Measurements from ENCODE around the gene SUPV3L1.

The SUPV3L1 gene

DNA sequence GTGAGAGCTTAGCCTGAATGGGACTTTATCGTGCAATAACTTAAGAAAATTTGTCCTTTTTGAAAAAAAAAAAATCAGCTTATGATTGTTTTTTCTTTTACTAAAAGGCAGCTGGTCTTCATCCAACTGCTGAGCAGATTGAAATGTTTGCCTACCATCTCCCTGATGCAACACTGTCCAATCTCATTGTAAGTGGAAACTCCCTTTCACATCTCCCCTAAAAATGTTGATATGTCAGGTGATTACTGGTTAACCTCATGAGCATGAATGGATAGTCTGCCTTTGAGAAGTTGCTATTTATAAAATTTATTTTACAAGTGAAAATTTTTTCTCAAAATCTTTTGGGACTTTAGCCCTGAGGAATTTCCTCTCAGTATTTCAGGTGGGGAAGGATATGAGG lies 22.3 kb downstream of the SUPV3L1 start:
- no peak for DNase-seq (ENCODE audit: low spot score)

DNA sequence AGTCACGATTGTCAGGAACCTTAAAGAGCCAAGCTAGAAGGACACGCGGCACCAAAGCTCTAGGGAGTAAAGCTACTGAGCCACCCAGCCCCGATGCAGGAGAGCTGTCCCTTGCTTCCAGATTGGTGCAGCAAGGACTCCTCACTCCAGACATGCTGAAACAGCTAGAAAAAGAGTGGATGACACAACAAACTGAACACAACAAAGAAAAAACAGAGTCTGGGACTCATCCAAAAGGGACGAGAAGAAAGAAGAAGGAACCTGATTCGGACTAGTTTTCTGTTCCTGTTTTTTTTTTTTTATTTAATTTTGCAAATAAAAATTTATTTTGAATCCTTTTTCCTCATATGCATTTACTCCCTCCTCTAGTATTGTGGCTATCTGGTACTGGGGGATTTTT lies 28.7 kb downstream of the SUPV3L1 start:
- no peak for DNase-seq (ENCODE audit: low spot score)

DNA sequence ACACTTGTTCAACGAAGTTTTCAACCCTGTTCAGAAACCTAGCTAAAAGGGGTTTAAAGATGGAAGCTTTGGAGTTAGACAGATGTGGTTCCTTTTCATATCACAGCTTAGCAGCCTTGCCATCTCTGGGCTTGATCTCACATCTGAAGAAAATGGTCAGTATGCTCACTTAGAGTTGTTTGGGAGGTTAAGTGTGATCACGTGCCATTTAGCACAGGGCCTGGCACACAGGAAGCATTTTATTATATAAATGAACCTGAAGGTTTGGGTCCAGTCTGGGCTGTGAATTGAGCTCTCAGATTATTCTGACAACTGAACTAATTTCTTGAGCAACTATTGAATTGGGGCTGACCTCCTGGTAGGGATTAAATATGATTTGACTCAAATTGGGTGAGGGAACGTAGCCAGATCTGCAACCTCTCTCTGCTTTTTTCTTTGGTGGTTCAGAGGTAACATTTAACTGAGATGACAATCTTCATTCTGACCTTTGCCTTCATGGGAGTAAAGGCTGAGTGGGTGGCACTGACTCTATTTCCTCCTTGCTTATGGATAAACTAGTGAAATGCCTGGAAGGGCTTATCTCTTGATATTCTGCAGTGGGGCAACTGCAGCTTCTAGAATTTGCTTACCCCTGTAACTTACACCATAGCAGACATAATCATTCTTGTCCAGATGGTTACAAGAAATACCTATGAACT lies 29.9 kb downstream of the SUPV3L1 start:
- no peak for DNase-seq (ENCODE audit: low spot score)

DNA sequence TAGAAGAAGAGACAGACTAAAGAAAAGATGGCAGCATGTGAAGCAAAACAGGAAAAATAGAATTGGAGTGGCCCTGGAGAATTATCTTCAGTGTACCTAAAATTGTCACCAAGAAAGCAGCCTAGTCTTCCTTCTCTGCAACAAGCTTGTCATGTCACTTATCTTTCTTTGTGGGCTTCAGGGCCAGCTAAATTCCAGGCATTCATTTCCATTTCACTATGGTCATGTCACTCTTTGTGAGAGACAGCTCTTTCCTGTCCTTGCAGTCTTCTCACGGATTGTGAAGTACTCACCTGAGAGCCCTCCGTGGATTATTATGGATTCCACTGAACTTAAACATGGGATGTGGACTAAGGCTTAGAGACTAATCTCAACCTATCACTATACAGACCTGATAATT lies 31.1 kb downstream of the SUPV3L1 start:
- DNase-seq (ENCODE audit: low spot score) = no peak

DNA sequence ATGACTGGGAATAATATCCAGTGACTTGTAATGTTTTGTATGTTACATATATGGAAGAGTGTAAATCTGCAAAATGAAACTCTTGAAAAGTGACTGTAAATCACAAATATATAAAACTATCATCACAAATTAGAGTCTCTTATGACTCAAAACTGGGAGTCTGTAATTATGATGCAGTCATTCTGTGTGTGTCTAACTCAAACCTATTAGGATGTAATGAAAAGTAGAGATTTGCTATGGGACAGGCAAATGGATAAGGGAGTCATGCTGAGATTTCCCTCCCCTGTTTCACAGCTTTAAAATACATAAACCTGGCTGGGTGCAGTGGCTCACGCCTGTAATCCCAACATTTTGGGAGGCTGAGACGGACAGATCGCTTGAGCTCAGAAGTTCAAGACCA lies 31.5 kb downstream of the SUPV3L1 start:
- DNase-seq (ENCODE audit: low spot score) = no peak

DNA sequence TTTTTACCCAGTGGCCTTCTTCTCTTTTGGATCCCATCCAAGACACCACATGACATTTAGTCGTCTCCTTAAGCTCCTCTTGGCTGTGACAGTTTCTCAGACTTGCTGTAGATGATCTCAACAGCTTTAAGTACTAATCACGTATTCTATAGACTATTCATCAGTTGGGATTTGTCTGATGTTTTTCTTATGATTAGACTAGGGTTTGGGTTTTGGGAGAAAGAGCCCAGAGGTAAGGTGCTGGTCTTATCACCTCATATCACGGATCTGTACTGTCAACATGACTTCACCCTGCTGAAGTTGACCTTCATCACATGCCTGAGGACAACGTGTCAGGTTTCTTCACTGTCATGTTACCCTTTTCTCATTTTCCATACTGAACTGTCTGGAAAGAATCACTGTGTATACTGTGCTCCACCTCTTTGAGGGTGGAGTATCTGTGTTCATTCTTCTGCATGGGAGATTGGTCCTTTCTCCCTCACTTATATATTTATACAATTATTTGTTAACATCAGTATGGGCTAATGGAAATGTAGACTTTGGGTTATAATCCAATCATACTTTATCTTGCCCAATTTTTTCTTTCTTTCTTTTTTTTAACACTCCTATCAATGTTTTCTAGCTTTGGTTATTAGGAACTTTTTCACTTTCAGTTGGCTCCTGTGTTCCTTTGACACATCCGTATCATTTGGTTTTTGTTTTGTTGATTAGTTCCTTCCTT lies 33.7 kb downstream of the SUPV3L1 start:
- no peak for DNase-seq (ENCODE audit: low spot score)

DNA sequence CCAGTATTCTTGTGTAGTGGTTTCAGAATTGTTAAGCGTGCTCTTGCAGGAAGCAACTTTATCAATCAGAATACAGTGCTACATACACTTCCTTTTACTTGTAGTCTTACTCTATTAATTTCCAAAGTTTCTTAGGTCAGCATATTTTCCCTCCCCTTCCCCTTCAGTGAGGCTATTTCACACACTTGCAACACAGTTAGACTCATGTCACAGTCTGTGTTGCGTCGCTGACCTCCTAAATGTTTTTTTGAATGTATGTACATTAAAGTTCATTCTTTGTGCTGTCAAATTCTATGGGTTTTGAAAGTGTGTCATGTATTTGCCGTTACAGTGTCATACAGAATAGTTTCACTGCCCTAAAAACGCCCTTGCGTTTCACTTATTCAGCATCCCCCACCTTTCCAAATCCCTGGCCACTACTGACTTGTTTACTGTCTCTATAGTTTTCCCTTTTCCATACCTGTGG lies 34.7 kb downstream of the SUPV3L1 start:
- no peak for DNase-seq (ENCODE audit: low spot score)

DNA sequence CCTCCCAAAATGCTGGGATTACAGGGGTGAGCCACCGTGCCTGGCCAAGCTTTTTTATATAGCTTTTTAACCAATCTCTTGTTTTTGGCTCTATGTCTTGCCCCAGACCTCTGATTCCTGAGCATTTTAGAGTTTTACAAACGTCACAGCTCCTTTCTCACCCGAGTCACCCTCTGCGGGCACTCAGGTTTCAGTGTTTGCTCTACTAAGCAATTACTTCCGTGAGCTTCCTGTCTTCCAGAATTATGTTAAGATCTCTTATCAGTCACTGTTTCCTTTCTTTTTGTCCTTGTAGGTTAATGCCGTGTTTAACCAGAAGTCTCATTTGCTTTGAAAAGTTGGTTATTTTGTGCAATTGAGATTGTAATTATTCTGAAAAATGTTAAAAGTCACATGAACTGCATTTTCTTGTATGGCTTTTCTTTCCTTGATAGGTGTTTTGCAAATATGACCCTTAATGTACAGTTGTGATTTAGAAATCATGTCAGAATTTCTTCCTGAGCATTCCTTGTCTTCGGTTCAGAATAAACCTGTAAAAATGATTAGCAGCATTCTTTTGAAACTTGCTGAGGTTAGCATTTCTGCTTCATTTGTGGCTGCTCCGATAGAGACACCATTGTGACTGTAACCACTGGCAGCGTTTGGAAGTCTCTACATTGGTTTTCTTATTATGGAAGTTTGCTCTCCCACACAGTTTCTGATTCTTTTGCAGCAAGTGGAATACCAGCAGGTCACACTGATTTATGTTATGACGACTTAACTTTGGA lies 35.6 kb downstream of the SUPV3L1 start:
- DNase-seq (ENCODE audit: low spot score) = no peak

DNA sequence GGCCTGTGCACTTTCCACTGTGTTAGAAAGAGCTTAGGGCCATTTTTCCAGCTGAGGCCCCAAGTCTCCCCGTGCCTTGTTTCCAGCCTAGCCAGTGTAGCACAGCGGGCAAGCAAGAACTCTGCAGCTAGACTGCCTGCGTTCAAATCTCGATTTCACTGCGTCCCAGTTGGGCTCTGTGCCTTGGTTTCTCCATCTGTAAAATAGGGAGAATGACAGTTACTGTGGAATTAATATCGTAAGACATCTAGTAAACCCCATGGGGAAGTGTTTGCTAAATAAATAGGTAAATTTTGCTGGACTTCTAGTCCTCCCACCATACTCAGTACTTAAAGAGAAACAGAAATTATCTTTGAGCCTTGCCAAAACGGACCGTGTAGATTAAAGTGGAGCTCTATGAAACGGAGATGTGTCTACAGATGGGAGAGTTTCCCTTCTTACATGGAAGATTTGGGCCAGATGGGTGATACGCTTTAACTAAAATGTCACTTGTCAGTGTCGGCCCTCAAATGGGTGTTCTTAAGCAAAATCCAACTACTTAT lies 36.6 kb downstream of the SUPV3L1 start:
- no peak for DNase-seq (ENCODE audit: low spot score)

DNA sequence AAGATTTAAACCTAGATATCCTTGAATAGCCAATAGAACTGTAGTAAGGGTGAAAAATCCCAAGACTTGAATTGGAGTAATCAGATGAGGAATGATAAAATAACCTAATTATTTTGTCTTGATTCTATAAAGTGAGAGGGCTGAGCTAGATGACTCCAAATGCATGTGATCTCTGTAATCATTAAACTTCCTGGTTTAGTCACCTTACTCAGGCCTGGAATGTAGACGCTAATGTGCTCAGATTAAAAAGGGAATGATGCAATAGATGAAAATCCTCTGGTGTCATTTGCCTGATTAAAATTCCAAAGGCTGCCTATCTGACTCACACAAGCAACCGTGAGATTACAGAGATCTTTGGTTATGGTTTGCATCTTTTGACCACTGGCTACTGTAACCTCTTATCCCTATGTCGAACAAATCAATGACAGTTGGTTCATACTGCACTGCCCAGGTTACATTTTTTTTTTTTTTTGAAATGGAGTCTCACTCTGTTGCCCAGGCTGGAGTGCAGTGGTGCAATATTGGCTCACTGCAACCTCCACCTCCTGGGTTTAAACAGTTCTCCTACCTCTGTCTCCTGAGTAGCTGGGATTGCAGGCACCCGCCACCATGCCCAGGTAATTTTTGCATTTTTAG lies 37.2 kb downstream of the SUPV3L1 start:
- DNase-seq (ENCODE audit: low spot score) = no peak

DNA sequence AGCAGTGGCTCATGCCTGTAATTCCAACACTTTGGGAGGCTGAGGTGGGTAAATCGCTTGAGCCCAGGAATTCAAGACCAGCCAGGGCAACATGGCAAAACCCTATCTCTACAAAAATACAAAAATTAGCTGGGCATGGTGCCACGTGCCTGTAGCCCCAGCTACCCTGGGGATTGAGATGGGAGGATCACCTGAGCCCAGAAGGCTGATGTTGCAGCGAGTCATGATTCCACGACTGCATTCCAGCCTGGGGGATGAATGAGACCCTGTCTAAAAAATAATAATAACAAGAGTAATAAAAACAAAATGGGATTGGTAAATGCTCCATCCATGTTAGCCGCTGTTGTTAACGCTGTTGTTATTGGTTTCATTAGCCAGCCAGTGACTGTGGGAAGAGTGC lies 38.8 kb downstream of the SUPV3L1 start:
- no peak for DNase-seq (ENCODE audit: low spot score)

DNA sequence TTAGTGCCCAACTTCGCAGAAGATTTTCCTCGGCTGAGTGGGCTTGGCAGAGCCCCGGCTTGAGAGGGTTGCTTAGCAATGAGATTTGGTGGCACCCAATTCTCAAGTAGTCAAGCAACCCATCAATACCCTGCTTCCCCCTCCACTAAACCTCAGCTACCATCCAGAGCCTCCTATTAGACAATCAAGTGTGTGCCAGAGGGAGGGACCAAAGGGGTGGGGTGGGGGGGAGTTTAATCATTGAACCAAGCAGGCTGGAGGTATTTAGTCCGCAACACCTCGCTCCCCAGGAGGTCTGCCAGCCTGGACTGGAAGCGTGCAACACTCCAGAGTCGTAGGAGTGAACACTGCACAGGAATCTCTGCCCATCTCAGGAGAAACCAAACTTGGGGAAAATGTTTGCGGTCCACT lies 40.0 kb downstream of the SUPV3L1 start, which contains the start of gene HKDC1:
HKDC1 (plus strand) TSS at position 292 of the 411 bp plus-strand sequence; CDS start at position 396, 104 bp downstream.
- no peak for DNase-seq (ENCODE audit: low spot score)

DNA sequence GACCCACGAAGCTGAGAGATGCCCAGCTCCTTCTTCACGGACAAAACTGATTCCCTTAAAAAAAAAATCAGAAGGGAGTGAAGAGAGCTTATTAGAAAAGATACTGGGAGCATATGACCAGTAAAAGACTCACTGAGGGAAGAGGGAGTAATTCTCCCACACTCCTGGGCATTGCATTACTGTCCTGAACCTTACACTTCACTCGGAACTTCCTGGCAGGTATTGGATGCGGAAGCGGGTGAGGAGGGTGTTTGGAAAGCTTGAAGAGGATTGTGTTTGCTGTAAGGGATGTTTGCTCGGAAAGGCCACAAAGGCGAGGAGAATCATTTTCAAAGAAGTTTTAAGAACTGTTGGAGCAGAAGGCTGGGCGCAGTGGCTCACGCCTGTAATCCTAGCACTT lies 40.5 kb downstream of the SUPV3L1 start:
- DNase-seq (ENCODE audit: low spot score) = no peak

DNA sequence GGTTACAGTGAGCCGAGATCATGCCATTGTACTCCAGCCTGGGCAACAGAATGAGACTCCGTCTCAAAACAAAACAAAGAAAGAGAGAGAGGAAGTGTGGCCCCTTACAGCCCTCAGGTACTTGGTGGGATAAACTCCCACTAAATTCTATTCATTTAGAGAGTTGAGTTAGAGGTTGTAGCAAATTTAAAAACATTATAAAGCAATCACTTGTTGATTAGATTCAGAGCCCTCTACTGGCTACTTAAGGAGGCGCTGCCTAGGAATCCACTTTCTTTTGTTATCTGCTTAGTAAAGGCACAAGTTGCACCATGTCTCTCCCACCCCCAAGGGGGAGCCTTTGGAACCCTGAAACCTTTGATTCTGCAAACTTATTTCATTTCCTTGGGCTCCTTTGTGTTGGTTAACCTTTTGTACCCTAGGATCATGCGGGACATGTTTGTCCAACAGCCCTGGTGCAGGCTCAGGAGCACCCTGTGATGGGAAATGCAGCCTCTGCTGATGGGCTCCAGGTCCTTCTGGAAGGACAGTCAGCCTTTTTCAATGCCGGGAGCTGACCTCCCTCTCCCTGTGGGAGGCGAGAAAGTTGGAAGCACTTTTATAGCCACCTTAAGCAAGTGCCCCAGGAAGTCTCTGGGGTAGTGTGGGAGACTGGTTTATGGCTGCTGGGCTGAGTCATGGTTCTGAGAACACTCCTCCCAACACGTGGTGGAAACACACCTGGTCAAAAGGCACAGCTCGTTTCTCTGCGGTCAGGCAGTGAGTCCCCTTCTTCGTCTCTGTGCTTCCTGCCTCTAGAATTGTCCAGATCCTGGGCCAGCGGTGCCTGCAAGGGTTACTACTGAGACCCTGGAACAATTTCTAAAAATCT lies 42.4 kb downstream of the SUPV3L1 start:
- peak; percentile 72 for DNase-seq (ENCODE audit: low spot score)

DNA sequence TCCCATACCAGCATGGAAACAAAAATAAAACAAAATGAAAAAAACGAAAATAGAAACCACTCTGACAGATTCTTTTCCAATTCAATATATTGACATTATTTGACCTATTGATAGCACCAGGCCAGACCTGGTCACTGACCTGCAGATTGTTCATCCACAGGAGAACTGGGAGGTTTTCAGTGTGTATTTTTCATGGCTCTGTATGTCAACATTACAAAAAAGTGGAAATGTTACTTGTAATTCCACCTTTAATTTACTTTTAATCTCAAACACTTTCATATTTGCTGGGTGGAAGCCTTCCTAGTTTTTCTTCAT lies 43.0 kb downstream of the SUPV3L1 start:
- no peak for DNase-seq (ENCODE audit: low spot score)

DNA sequence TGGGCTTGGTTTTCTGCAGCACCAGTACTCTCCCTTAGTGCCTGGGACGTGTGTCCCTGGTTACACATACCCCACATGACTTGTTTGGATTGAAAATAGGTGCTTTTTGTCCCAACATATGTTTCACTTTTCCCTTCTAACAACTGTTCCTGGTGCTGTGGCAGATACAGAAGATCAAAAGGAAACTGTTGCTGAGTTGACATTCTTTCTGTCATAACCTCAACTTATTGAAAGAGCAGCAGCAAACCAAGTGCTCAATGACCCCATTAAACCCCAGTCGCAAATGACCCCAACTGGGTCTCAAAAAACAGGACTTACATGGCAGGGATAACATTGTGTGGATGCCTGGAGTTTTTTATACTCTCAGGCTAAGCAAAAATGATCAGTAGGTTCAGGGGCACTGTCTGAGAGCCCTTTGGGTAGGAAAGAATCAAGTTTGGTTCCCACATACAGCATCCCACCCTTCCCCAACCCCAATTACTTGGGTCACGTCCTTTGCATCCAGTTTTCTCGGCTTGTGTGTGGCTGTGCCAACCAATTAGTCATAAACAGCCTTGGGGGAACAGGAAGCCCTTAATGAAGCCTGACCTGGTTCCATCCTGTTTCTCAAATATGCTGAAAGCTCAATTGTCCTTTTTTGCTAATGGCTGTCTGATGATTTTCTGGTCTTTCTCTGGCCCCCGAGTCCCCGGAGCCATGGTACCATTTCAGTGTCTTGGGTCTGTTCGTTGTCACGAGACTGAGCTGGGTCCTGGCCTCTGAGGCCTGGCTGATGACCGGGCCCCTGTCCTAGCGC lies 45.0 kb downstream of the SUPV3L1 start:
- DNase-seq (ENCODE audit: low spot score) = no peak

DNA sequence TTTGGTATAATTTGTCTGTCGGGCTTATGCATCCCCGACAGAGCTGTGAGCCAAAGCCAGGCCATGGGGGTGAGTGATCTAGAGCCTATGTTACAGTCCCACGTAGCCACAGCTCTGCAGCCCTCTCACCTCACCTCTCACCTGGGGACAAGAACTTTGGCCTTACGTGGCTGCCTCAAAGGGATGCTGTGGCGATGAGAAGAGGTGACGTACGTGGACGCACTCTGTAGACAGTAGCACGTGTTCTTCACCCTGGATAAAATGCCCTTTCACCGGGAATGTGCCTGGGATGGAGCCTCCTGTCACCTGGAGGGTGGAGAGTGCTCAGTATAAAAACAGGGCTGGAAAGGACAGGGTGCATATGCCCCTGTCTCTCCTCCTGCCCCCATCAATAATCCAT lies 45.6 kb downstream of the SUPV3L1 start:
- DNase-seq (ENCODE audit: low spot score) = no peak

DNA sequence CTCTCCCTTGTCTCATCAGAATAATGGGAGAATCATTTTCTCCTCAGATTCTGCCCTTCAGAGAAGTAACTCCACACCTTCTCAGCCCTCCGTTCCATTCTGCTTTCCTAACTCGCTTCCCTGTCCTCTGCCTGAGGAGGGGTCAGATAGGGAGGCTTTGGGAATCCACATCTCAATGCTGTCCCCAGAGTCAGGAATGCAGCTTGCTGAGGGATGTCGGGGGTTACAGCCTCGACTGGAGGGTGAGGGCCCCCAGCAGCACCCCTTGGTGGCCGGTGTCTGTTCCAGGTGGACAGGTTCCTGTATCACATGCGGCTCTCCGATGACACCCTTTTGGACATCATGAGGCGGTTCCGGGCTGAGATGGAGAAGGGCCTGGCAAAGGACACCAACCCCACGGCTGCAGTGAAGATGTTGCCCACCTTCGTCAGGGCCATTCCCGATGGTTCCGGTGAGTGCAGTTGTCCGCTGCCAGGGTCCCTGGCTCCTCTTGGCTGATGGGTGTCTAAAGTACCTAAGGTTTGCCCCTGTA lies 47.0 kb downstream of the SUPV3L1 start:
- DNase-seq (ENCODE audit: low spot score) = no peak

DNA sequence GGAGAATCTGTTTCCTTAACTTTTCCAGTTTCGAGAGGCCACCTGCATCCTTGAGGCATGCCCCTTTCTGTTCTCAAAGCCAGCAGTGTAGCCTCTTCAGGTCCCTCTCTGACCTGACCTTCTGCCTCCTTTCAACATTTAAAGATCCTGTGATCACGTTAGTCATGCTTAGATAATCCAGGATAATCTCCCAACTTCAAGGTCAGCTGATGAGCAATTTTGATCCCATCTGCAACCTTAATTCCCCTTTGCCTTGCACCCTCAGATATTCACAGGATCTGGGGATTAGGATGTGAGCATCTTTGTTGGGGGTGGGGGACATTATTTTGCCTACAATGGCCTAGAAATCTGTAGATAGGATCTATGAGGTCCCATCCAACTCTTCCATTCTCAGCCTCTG lies 48.1 kb downstream of the SUPV3L1 start:
- no peak for DNase-seq (ENCODE audit: low spot score)

DNA sequence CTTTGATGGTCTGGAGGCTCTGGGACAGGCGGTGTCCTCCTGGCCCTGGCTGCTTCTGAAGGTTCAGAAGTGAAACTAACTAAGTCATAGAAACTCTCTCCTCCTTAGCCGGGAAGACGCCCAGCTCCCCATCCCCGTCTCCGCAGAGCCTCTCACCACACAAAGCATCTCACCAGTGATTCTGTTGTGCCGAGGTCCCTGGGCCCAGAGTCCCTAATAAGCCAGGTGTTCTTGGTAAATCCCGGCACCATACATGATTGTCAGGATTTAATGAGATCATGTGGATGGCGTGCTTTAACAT lies 49.5 kb downstream of the SUPV3L1 start:
- DNase-seq (ENCODE audit: low spot score) = no peak
